CD4-positive, alpha-beta T cell treated with Interleukin-6 for 4 hours (primary cell): ENCODE results near the gene CCR4.
"Not testable (repeated sequence)": the region's sequence is repeated elsewhere in the genome, so short reads cannot be mapped to it uniquely, and the experiment has no call there.

Source experiments
- DNase-seq: peaks from one replicate; pipeline ENCODE4 v3.0.0-alpha.2; 2020; ENCODE audit warnings: mixed read lengths

The CCR4 gene

DNA sequence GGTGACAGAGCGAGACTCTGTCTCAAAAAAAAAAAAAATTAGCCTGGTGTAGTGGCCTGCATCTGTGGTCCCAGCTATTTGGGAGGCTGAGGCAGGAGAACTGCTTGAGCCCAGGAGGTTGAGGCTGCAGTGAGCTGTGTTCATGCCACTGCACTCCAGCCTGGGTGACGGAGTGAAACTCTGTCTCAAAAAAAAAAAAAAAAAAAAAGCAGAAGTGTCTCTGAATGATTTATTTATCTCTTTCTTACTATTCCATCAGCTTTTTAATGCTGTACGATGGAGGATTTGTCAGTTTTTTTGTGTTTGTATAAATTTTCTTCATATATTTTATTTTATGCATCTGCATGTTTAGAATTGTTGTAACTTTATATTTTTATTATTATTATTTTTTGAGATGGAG is 33.5 kb downstream of the CCR4 start:
- DNase-seq = not testable (repeated sequence)

DNA sequence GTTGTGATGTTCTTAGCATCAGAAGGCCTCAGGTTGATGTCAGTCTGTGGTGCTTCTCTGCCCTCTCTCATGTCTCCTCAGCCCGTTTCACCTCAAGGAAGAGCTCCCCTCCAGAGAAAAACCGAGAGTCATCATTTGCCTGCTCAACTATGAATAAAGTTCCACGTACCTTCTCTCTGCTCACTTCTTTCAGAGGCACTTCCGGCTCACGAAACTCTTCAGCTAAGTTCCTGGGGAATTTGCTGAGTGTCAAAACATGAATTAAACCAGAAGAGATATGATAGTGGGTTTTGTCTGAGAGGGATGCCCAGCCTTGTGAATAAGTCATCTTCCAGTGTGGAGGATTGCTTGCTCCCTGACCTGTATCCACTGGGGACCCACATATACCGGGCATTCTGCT is 37.7 kb downstream of the CCR4 start:
- DNase-seq = no peak

GRCh38 chr3:32990116-32990515 is 38.7 kb downstream of the CCR4 start:
- DNase-seq = no peak

DNA sequence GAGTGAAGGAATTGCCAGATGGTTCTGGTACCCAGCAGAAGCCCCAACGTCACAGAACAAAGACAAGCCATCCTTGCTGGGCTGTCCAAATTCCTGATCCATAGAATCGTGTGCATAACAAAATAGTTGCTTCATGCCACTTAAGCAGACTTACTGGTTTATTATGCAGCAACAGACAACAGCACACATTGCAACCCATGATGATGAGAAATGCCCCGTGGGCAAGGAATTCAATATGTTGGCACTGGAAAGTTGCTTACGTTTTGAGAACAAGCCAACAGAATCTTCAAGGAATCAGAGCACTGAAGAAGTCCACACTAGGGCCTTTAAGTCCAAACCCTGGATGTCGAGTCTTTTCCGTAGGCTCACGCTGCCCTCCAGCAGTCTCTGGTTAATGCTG is 40.3 kb downstream of the CCR4 start:
- no peak for DNase-seq

- no peak for DNase-seq
Observed at GRCh38 chr3:32992310-32992686, 40.9 kb downstream of the CCR4 start.

GRCh38 chr3:32994045-32994444 is 42.6 kb downstream of the CCR4 start:
- no peak for DNase-seq

GRCh38 chr3:32995098-32995497 is 43.7 kb downstream of the CCR4 start:
- DNase-seq = no peak

- no peak for DNase-seq
Observed at GRCh38 chr3:32996048-32996754, 44.8 kb downstream of the CCR4 start.

DNA sequence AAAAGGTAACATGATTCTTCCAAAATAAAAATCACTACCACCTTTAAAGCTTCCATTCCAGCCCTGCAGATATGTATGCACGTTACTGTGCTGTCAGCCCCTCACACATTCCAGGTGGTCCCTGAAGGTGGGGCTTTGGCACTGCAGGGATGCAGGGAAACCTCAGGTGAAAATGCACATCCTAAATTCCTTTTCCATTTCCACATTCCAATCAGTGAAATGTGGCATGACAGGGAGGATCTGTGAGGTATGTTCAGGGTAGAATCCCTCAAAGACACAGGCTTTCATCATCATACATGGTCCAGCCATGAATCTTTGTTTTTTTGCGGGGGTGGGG is 45.3 kb downstream of the CCR4 start:
- no peak for DNase-seq

- DNase-seq = no peak
Observed at GRCh38 chr3:32998631-32999451, 47.4 kb downstream of the CCR4 start.

GRCh38 chr3:33000691-33001385 is 49.4 kb downstream of the CCR4 start:
- DNase-seq = no peak

- no peak for DNase-seq
Observed at GRCh38 chr3:33001889-33002288, 50.4 kb downstream of the CCR4 start.

DNA sequence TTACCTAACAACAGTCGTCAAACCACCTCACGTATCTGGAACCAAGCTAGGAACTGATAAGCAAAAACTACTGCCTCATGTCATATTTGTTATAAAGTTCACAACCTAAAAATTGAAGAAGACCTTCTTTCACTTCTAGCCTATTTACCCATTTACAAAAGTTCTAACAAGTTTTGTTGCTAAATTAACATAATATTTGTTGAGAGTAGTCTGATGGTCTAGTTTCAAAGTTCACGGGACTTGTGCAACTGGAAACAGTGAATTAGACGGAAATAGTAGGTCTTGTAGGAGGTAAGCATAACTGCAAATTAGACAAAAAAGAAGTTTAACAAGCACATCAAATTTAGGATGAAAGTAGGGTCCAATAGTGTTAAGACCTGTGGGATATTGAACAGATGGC is 51.9 kb downstream of the CCR4 start:
- DNase-seq = no peak

DNA sequence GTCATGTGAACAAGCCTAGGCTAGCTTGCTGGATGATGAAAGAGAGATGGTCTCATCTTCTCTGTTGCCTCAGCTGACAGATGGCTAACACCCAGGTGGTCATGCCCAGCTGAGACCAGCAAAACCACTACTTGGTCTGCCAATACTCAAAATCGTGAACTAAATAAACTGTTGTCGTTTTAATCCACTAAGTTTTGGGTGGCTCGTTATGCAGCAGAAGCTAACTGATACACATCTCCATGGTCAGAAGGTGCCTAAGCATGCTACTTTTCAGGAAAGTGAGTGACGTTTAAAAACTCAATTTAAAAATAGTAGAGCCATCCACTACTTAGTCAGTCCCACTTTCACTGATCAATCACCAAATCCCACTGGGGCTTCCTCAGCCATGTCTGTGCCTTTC is 52.8 kb downstream of the CCR4 start:
- no peak for DNase-seq

DNA sequence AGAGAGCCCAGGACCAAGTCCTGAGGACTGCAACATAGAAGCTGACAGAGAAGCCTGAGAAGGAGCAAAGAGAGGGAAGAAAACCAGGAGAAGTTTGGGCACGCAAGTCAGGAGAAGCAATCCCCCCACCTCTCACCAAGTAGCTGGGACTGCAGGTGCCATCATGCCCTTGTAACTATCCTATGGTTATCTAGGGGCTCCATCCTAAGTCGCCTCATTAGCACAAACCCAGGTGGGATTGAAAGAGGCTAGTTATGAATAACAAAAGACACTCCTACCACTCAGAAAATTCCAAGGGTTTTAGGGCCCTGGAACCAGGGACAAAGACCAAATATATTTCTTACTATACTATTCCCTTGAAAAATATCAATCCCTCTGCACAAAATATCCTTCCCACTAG is 53.5 kb downstream of the CCR4 start:
- DNase-seq = no peak
